PFSK-1 (cell line): Measurements from ENCODE around the gene FAM83B.

Source experiments
- FOXP2 ChIP-seq: optimal IDR thresholded peaks from 2 replicates; pipeline ENCODE3; 2011; ENCODE audit warnings: borderline replicate concordance, control low read depth, inconsistent platforms; ENCODE audit not compliant: insufficient read depth; ENCODE audit errors: extremely low read length, extremely low read depth
- POLR2AphosphoS5 ChIP-seq: IDR thresholded peaks from 2 replicates; pipeline ENCODE4 v1.6.1; 2012; ENCODE audit warnings: low read depth, mild to moderate bottlenecking, control low read depth, low read length, moderate library complexity
- SIN3A ChIP-seq: IDR thresholded peaks from 2 replicates; pipeline ENCODE4 v1.6.1; 2012; ENCODE audit warnings: mild to moderate bottlenecking, low read length, moderate library complexity, borderline replicate concordance; ENCODE audit not compliant: insufficient read depth
- TAF1 ChIP-seq: IDR thresholded peaks from 2 replicates; pipeline ENCODE4 v1.6.1; 2012; ENCODE audit warnings: low read length, control low read depth, borderline replicate concordance; ENCODE audit not compliant: insufficient read depth
- TF ChIP-seq, protein P1 (sequence below), 2 experiments: IDR thresholded peaks; 2 replicates each; pipeline versions ENCODE4 v1.6.1 to v1.8.0; 2011 to 2012; ENCODE audit warnings: low read depth in 2 of 2, low read length in 2 of 2, control low read depth in 1 of 2, inconsistent platforms in 1 of 2, mild to moderate bottlenecking in 1 of 2, moderate library complexity in 1 of 2; ENCODE audit not compliant: insufficient read depth in 1 of 2

FAM83B gene

DNA sequence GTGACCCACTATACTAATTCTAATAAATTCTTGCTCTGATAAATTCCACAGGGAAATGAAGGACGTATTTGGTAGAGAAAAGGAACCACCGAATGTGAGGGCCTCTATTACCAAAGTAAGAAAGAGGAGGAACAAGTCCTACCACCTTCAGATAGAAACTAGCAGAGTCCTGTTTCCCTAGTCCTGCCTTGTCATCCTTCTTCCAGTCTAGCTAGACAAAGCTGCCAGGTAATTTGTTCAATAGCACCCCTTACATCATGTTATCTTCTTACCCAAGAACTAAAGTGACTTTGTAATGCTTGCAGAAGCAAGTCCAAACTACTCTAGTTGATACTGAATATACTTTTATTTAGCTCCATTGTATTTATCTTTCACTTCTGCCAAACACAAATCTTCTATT, 29.3 kb upstream of the FAM83B start:
- TF ChIP-seq, protein P1, sequence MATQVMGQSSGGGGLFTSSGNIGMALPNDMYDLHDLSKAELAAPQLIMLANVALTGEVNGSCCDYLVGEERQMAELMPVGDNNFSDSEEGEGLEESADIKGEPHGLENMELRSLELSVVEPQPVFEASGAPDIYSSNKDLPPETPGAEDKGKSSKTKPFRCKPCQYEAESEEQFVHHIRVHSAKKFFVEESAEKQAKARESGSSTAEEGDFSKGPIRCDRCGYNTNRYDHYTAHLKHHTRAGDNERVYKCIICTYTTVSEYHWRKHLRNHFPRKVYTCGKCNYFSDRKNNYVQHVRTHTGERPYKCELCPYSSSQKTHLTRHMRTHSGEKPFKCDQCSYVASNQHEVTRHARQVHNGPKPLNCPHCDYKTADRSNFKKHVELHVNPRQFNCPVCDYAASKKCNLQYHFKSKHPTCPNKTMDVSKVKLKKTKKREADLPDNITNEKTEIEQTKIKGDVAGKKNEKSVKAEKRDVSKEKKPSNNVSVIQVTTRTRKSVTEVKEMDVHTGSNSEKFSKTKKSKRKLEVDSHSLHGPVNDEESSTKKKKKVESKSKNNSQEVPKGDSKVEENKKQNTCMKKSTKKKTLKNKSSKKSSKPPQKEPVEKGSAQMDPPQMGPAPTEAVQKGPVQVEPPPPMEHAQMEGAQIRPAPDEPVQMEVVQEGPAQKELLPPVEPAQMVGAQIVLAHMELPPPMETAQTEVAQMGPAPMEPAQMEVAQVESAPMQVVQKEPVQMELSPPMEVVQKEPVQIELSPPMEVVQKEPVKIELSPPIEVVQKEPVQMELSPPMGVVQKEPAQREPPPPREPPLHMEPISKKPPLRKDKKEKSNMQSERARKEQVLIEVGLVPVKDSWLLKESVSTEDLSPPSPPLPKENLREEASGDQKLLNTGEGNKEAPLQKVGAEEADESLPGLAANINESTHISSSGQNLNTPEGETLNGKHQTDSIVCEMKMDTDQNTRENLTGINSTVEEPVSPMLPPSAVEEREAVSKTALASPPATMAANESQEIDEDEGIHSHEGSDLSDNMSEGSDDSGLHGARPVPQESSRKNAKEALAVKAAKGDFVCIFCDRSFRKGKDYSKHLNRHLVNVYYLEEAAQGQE (IDR thresholded peaks at IDR 0.05; ENCODE audit: insufficient read depth in 1 of 2, low read depth in 2 of 2, low read length in 2 of 2), result no peak
- TF ChIP-seq FOXP2 (no peak), POLR2AphosphoS5 (no peak), TAF1 (no peak), SIN3A (no peak)

DNA sequence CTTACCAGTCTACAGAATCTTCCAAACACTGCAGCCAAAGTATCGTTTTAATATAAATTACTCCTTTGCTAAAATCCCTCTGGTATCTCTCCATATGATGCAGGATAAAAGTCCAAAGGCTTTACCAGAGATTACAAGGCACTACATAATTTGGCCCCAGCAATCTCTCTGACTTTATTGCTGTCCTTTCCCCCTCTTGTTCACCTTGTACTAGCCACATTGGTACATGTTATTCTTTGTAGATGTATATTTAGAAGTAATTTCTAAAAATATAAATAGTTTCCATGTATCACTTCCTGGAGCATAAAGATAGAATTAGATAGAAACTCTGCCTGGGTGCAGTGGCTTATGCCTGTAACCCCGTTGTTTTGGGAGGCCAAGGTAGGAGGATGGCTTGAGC, 28.7 kb upstream of the FAM83B start:
- TF ChIP-seq, protein P1 (IDR thresholded peaks at IDR 0.05; ENCODE audit: insufficient read depth in 1 of 2, low read depth in 2 of 2, low read length in 2 of 2), result no peak
- no peak for TF ChIP-seq SIN3A
- no peak for TF ChIP-seq TAF1
- TF ChIP-seq POLR2AphosphoS5, result no peak
- TF ChIP-seq FOXP2, result no peak

DNA sequence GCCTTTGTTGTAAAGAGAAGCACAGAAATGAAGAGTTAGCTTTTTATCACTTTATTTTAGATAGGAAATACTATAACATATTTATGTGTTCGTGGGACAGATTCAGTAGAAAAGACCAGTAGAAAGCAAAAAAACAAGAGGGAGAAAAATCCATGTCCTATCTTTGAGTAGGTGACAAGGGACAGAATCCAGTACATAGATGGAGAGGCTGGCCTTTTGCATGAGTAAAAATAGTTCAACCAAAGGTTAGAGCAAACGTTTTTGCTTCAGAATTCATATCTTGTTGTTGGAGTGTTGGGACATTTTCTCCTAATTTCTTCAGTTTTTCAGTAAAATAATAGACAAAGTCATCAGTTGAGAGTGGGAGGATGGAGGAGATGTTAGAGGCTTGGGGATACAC, 19.6 kb upstream of the FAM83B start:
- no peak for TF ChIP-seq SIN3A
- no peak for TF ChIP-seq POLR2AphosphoS5
- TF ChIP-seq TAF1, result no peak
- TF ChIP-seq, protein P1 (IDR thresholded peaks at IDR 0.05; ENCODE audit: insufficient read depth in 1 of 2, low read depth in 2 of 2, low read length in 2 of 2), result no peak
- TF ChIP-seq FOXP2, result no peak

DNA sequence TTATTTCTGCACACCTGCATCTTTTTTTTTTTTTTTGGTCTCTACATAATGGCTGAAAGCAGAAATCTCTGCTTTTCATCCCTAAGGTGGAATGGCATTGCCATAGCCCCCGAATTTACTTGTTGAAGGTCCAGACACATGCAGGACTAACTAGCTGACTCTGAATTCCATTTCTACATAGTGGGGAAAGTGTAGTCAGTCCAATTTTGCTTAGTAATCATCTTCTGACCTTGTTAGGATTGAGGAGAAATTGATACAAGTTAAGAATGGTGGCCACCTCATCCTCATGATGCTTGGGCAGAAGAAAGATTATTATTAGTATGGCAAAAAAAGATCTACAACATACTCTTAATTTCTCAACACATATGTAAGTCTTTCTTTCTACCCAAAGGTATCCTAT, 16.4 kb upstream of the FAM83B start:
- TF ChIP-seq TAF1, result no peak
- TF ChIP-seq, protein P1 (IDR thresholded peaks at IDR 0.05; ENCODE audit: insufficient read depth in 1 of 2, low read depth in 2 of 2, low read length in 2 of 2), result no peak
- TF ChIP-seq SIN3A, result no peak
- TF ChIP-seq FOXP2, result no peak
- TF ChIP-seq POLR2AphosphoS5, result no peak

DNA sequence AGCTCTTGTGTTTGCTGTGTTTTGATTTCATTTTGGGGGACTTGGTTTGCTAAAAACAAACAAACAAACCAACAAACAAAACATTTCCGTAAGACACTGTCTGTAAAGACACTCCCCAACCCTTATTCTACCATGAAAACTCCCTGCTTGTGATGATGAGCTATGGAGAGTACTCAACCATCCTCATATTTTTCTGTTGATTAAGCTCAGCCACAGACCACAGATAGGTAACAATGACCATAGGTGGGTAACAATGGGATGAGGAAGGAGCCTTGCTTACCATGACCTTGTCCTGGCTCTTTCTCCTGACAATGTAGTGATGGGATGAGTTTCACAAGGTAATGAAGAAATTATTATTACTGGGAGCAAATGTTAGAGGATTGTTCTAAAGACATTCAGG, 11.4 kb upstream of the FAM83B start:
- no peak for TF ChIP-seq TAF1
- TF ChIP-seq SIN3A, result no peak
- TF ChIP-seq, protein P1 (IDR thresholded peaks at IDR 0.05; ENCODE audit: insufficient read depth in 1 of 2, low read depth in 2 of 2, low read length in 2 of 2), result no peak
- no peak for TF ChIP-seq POLR2AphosphoS5
- no peak for TF ChIP-seq FOXP2
